DND-41 (cell line): ENCODE data around the gene ALKBH2.

Source experiments
- ATAC-seq: fragments of 200-7000 bp; cut with Tn5 transposase; 3 replicates; pipeline ENCODE4 v1.9.1; 2021; ENCODE audit warnings: low read depth; ENCODE audit not compliant: insufficient read depth
- DNase-seq: peaks from one replicate; pipeline ENCODE4 v3.0.0-alpha.2; 2020
- H2AFZ ChIP-seq: 2 replicates; pipeline ENCODE4 v1.6.0; 2012; ENCODE audit warnings: low read depth, low read length
- H3K27ac ChIP-seq: 2 replicates; pipeline ENCODE4 v1.5.1; 2012; ENCODE audit warnings: low read length, inconsistent platforms
- H3K27me3 ChIP-seq: fragments of 200-600 bp; sonication (generic); 2 replicates; pipeline ENCODE4 v1.6.0; 2012; ENCODE audit warnings: low read length, mild to moderate bottlenecking, inconsistent platforms; ENCODE audit not compliant: insufficient read depth, poor library complexity
- H3K36me3 ChIP-seq: 2 replicates; pipeline ENCODE4 v1.5.1; 2012; ENCODE audit warnings: low read length, inconsistent platforms; ENCODE audit not compliant: insufficient read depth
- H3K4me1 ChIP-seq: 2 replicates; pipeline ENCODE4 v1.5.1; 2012; ENCODE audit warnings: mild to moderate bottlenecking, low read length; ENCODE audit not compliant: insufficient read depth
- H3K4me2 ChIP-seq: 2 replicates; pipeline ENCODE4 v1.6.0; 2012; ENCODE audit warnings: mild to moderate bottlenecking, moderate library complexity, low read length, inconsistent platforms; ENCODE audit not compliant: insufficient read depth
- H3K4me3 ChIP-seq, 2 experiments: fragments of 200-600 bp in 1 of 2; shearing (Covaris generic) in 1 of 2; 2 replicates each; pipeline ENCODE4 v1.5.1; 2012 to 2016; ENCODE audit warnings: inconsistent platforms in 2 of 2, low read length in 2 of 2, mild to moderate bottlenecking in 2 of 2, low read depth in 1 of 2, moderate library complexity in 1 of 2
- H3K79me2 ChIP-seq: 2 replicates; pipeline ENCODE4 v1.6.0; 2012; ENCODE audit warnings: low read length, inconsistent platforms; ENCODE audit not compliant: insufficient read depth
- H3K9ac ChIP-seq: 2 replicates; pipeline ENCODE4 v1.6.0; 2012; ENCODE audit warnings: low read depth, mild to moderate bottlenecking, inconsistent platforms, low read length, moderate library complexity
- H3K9me3 ChIP-seq: 2 replicates; pipeline ENCODE4 v1.5.1; 2012; ENCODE audit warnings: low read length, moderate library complexity, mild to moderate bottlenecking, inconsistent platforms; ENCODE audit not compliant: insufficient read depth, severe bottlenecking
- H4K20me1 ChIP-seq: 2 replicates; pipeline ENCODE4 v1.6.0; 2012; ENCODE audit warnings: low read length; ENCODE audit not compliant: insufficient read depth
- EZH2 ChIP-seq: IDR thresholded peaks from 3 replicates; pipeline ENCODE4 v1.6.1; 2012; ENCODE audit warnings: borderline replicate concordance, low read depth, mild to moderate bottlenecking, moderate library complexity, low read length, inconsistent platforms; ENCODE audit not compliant: severe bottlenecking
- TF ChIP-seq, protein P1 (sequence below): IDR thresholded peaks from 2 replicates; pipeline ENCODE4 v1.5.1; 2012; ENCODE audit warnings: borderline replicate concordance, low read length, moderate library complexity, mild to moderate bottlenecking; ENCODE audit not compliant: poor library complexity, severe bottlenecking; ENCODE audit errors: extremely low read depth

The ALKBH2 gene

DNA sequence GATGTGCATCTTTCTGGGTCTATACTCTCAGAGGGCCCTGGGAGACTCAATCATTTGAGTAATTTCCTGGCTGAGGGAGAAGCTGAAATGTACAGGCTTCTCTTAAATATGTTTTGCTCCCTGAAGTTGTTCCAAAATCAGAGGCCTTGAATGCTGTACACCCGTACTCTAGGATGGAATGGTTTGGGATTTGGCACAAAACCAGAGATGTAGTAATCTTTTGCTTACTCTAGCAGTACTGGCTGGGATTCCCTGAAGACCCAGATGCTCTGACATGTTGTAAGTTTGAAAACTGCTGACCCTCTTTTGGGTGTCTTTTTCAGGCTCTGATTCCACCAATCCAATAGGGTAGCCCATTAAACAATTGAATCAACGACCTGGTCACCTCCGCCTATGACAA is 33.5 kb upstream of the ALKBH2 start:
- DNase-seq (no peak), ATAC-seq (no peak)
- no peaks in the 10 kb centered on the region for H3K27me3 ChIP-seq
- no peaks in the 10 kb centered on the region for H3K36me3 ChIP-seq
- H4K20me1 ChIP-seq: no peaks in the 10 kb centered on the region; the same call in 1 of the 2 replicates
- no peak overlapping the region for H2AFZ ChIP-seq
- no peak overlapping the region for H3K27ac ChIP-seq
- no peak overlapping the region for H3K4me3 ChIP-seq
- no peak overlapping the region for H3K9ac ChIP-seq
- H3K79me2 ChIP-seq: no peaks in the 10 kb centered on the region
- no peaks in the 10 kb centered on the region for H3K4me1 ChIP-seq
- TF ChIP-seq, protein P1, sequence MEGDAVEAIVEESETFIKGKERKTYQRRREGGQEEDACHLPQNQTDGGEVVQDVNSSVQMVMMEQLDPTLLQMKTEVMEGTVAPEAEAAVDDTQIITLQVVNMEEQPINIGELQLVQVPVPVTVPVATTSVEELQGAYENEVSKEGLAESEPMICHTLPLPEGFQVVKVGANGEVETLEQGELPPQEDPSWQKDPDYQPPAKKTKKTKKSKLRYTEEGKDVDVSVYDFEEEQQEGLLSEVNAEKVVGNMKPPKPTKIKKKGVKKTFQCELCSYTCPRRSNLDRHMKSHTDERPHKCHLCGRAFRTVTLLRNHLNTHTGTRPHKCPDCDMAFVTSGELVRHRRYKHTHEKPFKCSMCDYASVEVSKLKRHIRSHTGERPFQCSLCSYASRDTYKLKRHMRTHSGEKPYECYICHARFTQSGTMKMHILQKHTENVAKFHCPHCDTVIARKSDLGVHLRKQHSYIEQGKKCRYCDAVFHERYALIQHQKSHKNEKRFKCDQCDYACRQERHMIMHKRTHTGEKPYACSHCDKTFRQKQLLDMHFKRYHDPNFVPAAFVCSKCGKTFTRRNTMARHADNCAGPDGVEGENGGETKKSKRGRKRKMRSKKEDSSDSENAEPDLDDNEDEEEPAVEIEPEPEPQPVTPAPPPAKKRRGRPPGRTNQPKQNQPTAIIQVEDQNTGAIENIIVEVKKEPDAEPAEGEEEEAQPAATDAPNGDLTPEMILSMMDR: no peak
- TF ChIP-seq EZH2: no peak
- H3K4me2 ChIP-seq: no peak overlapping the region
- H3K9me3 ChIP-seq: no peaks in the 10 kb centered on the region

DNA sequence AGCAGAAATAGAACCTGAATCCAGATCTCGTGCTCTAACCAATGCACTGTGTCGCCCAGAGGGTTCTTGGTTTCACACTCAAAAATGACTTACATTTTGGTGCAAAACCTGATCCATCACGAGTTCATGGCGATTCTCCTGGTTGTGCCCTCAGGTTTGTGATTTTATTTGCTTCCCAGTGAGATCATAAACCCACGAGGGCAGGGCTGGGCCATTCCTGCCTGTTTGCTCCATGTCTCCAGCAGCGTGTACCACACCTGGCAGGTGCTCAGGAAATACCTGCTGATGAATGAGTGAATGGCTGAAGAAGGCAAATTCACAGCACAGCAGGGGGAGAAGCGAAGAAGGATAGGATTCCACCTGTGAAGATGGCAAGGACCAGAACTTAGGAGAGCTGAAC is 32.5 kb upstream of the ALKBH2 start:
- no peaks in the 10 kb centered on the region for H3K27me3 ChIP-seq
- no peaks in the 10 kb centered on the region for H3K79me2 ChIP-seq
- no peak overlapping the region for H3K9ac ChIP-seq
- no peaks in the 10 kb centered on the region for H3K36me3 ChIP-seq
- TF ChIP-seq EZH2: no peak
- TF ChIP-seq, protein P1: no peak
- no peak overlapping the region for H3K4me3 ChIP-seq
- no peaks in the 10 kb centered on the region for H3K9me3 ChIP-seq
- no peaks in the 10 kb centered on the region for H3K4me1 ChIP-seq
- H3K4me2 ChIP-seq: no peak overlapping the region
- no peak overlapping the region for H3K27ac ChIP-seq
- H4K20me1 ChIP-seq: no peaks in the 10 kb centered on the region; the same call in 1 of the 2 replicates
- H2AFZ ChIP-seq: no peak overlapping the region
- ATAC-seq (no peak), DNase-seq (no peak)

DNA sequence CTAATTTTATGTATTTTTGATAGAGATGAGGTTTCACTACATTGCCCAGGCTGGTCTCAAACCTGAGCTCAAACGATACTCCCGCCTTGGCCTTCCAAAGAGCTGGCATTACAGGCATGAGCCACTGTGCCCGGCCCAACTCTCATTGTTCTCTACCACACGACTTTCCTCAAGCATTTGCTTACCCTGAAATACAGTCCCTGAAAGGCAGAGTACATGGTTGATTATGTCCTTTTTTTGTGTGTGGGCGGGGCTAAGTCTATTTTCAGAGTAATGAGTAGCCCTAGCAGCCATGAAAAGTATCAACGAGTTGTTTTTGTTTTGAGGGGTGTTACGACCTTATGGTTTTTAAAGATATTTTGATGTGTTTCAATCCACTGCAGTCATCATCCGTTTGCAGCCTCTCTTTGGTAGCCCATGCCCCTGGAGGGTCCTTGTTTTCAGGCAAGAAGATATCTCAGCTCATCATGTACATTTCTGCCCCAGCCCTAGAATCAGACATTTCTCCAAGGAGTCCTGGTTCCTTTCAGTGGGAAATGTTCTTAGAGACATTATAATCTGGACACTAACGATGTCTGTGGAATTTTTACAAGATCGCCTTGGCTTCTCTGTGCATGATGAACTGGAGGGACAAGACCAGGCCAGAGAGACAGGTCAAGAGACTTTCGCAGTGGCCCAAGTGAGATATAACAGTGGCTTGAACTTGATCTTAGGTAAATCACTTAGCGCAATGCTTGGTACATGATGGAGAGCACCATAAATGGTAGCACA is 31.8 kb upstream of the ALKBH2 start:
- TF ChIP-seq, protein P1: no peak
- TF ChIP-seq EZH2: no peak
- Histone ChIP-seq H3K4me1 (no peaks in the 10 kb centered on the region), H3K4me2 (no peak overlapping the region), H3K9ac (no peak overlapping the region), H3K27me3 (no peaks in the 10 kb centered on the region), H4K20me1 (no peaks in the 10 kb centered on the region), H3K79me2 (no peaks in the 10 kb centered on the region), H3K4me3 (no peak overlapping the region), H2AFZ (no peak overlapping the region), H3K36me3 (no peaks in the 10 kb centered on the region), H3K27ac (no peak overlapping the region), H3K9me3 (no peaks in the 10 kb centered on the region)
- no peak for DNase-seq
- ATAC-seq: no peak
